ENCODE measurements around the gene PRKAG2. TPM values are rescaled to one million over a fixed set of nuclear protein-coding genes. Genes with fewer than 3 reads are reported as not detected.
A peak's percentile ranks its signal among the peaks of the same experiment; 100 is the strongest.

The PRKAG2 gene
- total RNA-seq: 100 to 1,000 TPM; 167 to 298 (median 211) TPM
- polyA plus RNA-seq: 162 TPM
- long read RNA-seq, donor 1, transcript PRKAG2-203 (12 exons, 2,318 nt): minor isoform, 61 of 494 reads
- long read RNA-seq, donor 1, transcript PRKAG2-215 (14 exons, 2,699 nt): major isoform, 196 of 494 reads
- long read RNA-seq, donor 1, partial matches to known transcripts: 68 of 494 reads
- long read RNA-seq, donor 1, other reads (novel, unspliced or antisense): 164 of 494 reads
- long read RNA-seq, donor 2, transcript PRKAG2-215 (14 exons, 2,699 nt): major isoform, 21 of 85 reads
- long read RNA-seq, donor 2, transcript PRKAG2-203 (12 exons, 2,318 nt): minor isoform, 18 of 85 reads
- long read RNA-seq, donor 2, partial matches to known transcripts: 19 of 85 reads
- long read RNA-seq, donor 2, other reads (novel, unspliced or antisense): 25 of 85 reads
- long read RNA-seq, donor 3, transcript PRKAG2-203 (12 exons, 2,318 nt): minor isoform, 106 of 773 reads
- long read RNA-seq, donor 3, transcript PRKAG2-215 (14 exons, 2,699 nt): major isoform, 209 of 773 reads
- long read RNA-seq, donor 3, transcript PRKAG2-208 (3 exons, 570 nt): minor isoform, 5 of 773 reads
- long read RNA-seq, donor 3, partial matches to known transcripts: 267 of 773 reads
- long read RNA-seq, donor 3, other reads (novel, unspliced or antisense): 183 of 773 reads
- long read RNA-seq, donor 4, transcript PRKAG2-215 (14 exons, 2,699 nt): major isoform, 25 of 88 reads
- long read RNA-seq, donor 4, transcript PRKAG2-203 (12 exons, 2,318 nt): minor isoform, 20 of 88 reads
- long read RNA-seq, donor 4, partial matches to known transcripts: 10 of 88 reads
- long read RNA-seq, donor 4, other reads (novel, unspliced or antisense): 32 of 88 reads

DNA sequence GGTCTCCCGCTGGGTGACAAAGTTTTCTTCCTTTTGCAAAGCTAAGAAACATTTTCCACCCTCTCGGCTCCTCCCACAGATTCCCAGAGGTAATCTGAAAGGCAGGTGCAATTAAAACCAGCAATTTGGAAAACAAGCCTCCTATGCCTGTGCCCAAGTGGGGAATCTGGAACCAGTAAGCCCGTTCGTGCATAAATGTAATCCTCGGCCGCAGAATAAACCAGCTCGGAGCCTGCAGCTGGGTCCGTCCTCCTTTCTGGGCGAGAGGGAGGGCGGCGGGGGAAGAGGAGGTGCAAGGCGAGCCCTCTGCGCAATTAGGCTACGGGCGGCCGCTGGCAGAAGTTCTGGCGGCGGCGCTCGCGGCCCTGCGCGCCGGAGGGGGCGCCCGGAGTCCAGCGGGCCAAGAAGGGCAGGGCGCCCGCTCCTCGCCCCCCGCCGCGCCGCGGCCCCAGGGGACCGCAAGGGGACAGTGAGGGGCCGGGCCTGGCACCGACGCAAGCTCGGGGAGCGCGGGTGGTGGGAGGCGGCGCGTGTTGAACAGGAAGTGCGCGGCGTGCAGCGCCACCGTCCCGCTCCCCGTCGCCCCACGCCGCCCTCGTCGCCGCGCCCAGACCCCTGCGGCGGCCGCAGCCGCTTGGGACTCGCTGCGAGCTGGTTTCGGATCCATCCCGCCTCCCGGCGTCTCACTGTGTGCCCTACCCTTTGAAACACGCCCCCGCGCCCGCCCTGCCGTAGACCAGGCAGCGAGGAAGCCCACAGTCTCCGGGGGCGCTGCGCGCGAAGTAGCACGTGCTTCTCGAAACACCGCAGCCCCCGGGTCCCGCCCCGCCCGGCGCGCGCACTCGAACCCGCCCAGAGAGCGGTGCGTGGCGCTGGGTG is at the start of gene PRKAG2:
Gene PRKAG2 (minus strand): TSS at position 217 of the 879 bp plus-strand sequence. CDS start 495 bp downstream, outside the sequence.
- peak; percentile 46 to 65 for ATAC-seq
- no peaks in the 10 kb centered on the region for H3K27me3 ChIP-seq (ENCODE audit: control insufficient read depth, insufficient read depth)
- peak within 1 kb of the TSS; percentile 78 for H3K27ac ChIP-seq (ENCODE audit: low read length)
- under 1% methylated on average over 93 of the region's 95 CpGs for WGBS
- peak; percentile 72 to 90 (median 90) for DNase-seq
- intact Hi-C loops (cut with DNase I): loop anchor here in 2 of 4 donors (10.0 kb wide), 2 partner anchors 82 to 92 kb away; no protein-coding TSS in a partner anchor
- H3K4me3 ChIP-seq (ENCODE audit: low read length): peak within 1 kb of the TSS; percentile 84
- H3K4me1 ChIP-seq (ENCODE audit: control insufficient read depth, insufficient read depth, low read length): peaks cover 2% of the 10 kb centered on the region
- H3K9me3 ChIP-seq (ENCODE audit: control insufficient read depth, low read length): no peaks in the 10 kb centered on the region

DNA sequence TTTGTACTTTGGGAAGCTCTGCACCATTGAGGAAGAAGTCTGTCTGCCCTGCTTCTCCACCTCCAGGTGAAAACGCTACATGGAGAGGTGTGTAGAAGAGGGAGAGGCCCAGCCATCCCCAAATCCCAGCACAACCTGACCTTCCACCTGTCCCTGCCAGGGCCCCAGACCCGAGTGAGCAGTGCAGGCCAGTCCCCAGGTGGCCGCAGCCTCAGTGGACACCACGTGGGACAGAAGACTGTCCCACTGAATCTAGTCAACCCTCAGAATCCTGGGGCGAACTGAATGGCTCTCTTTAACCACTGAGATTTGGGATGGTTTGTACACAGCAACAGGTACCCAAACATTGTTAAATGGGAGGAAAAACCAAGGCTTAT is 49.4 kb upstream of the PRKAG2 start:
- DNase-seq: no peak
- H3K27me3 ChIP-seq (ENCODE audit: control insufficient read depth, insufficient read depth): no peaks in the 10 kb centered on the region
- no peak overlapping the region for H3K4me3 ChIP-seq (ENCODE audit: low read length)
- no peaks in the 10 kb centered on the region for H3K9me3 ChIP-seq (ENCODE audit: control insufficient read depth, low read length)
- H3K27ac ChIP-seq (ENCODE audit: low read length): no peak overlapping the region
- no peak for ATAC-seq
- intact Hi-C loops (cut with DNase I): no loop called here
- 83% methylated on average over 5 of the region's 5 CpGs for WGBS
- H3K4me1 ChIP-seq (ENCODE audit: control insufficient read depth, insufficient read depth, low read length): no peaks in the 10 kb centered on the region

- DNase-seq (peak; percentile 70 to 86 (median 86)), ATAC-seq (peak; percentile 73 to 82)
- Histone ChIP-seq H3K4me3 (ENCODE audit: low read length) (no peak overlapping the region), H3K9me3 (ENCODE audit: control insufficient read depth, low read length) (no peaks in the 10 kb centered on the region), H3K4me1 (ENCODE audit: control insufficient read depth, insufficient read depth, low read length) (no peaks in the 10 kb centered on the region), H3K27ac (ENCODE audit: low read length) (no peak overlapping the region), H3K27me3 (ENCODE audit: control insufficient read depth, insufficient read depth) (no peaks in the 10 kb centered on the region)
- 53% methylated on average over 22 of the region's 22 CpGs for WGBS
- intact Hi-C loops (cut with DNase I): no loop called here
Measured at GRCh38 chr7:151925446-151926335, 48.8 kb upstream of the PRKAG2 start.

DNA sequence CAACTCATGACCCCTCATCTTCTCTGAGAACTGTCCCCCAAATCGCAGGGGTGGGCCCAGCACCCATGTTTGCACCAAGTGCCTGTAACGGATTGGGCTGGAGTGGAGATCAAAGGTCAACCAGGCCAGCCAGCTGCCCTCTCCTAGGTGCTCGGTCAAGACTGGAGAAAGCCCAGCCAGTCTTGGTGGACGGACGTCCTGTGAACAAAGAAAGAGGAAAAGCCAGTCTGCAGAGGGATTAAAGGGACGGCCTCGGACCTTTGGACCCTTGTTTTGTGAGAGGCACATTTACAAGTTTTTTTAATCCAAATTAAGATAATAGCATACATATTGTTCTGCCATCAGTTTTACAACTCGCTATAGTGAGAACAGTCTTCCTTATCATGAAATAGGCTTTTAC is 47.6 kb upstream of the PRKAG2 start:
- H3K4me3 ChIP-seq (ENCODE audit: low read length): no peak overlapping the region
- H3K9me3 ChIP-seq (ENCODE audit: control insufficient read depth, low read length): no peaks in the 10 kb centered on the region
- no peak overlapping the region for H3K27ac ChIP-seq (ENCODE audit: low read length)
- DNase-seq: no peak
- WGBS: 86% methylated on average over 8 of the region's 8 CpGs
- no peaks in the 10 kb centered on the region for H3K27me3 ChIP-seq (ENCODE audit: control insufficient read depth, insufficient read depth)
- ATAC-seq: no peak
- no peaks in the 10 kb centered on the region for H3K4me1 ChIP-seq (ENCODE audit: control insufficient read depth, insufficient read depth, low read length)
- intact Hi-C loops (cut with DNase I): loop anchor here in 1 of 4 donors (5.0 kb wide), 1 partner anchor 142 kb away; no protein-coding TSS in a partner anchor

DNA sequence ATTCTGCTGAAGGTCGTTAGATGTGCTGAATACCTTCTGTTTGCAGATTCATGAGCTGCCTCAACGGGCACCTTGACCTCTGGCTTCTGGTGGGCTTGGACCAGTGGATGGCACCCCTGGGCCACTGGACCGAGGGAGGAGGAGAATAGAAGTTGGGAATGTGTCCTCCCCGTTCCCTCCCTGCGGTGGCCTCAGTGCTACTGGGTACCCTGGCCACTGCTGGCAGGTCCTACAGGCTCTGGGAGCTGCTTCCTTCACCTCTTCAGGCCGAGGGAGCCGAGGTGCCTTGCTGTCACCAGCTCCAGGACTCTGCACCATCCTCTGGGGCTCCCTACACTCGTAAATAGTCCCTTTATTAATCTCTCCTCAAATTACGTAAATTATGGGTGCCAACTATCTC is 47.1 kb upstream of the PRKAG2 start:
- Histone ChIP-seq H3K27me3 (ENCODE audit: control insufficient read depth, insufficient read depth) (no peaks in the 10 kb centered on the region), H3K27ac (ENCODE audit: low read length) (no peak overlapping the region), H3K4me3 (ENCODE audit: low read length) (no peak overlapping the region), H3K9me3 (ENCODE audit: control insufficient read depth, low read length) (no peaks in the 10 kb centered on the region), H3K4me1 (ENCODE audit: control insufficient read depth, insufficient read depth, low read length) (no peaks in the 10 kb centered on the region)
- DNase-seq: no peak
- intact Hi-C loops (cut with DNase I): loop anchor here in 1 of 4 donors (5.0 kb wide), 1 partner anchor 142 kb away; no protein-coding TSS in a partner anchor
- no peak for ATAC-seq
- 89% methylated on average over 9 of the region's 9 CpGs for WGBS

DNA sequence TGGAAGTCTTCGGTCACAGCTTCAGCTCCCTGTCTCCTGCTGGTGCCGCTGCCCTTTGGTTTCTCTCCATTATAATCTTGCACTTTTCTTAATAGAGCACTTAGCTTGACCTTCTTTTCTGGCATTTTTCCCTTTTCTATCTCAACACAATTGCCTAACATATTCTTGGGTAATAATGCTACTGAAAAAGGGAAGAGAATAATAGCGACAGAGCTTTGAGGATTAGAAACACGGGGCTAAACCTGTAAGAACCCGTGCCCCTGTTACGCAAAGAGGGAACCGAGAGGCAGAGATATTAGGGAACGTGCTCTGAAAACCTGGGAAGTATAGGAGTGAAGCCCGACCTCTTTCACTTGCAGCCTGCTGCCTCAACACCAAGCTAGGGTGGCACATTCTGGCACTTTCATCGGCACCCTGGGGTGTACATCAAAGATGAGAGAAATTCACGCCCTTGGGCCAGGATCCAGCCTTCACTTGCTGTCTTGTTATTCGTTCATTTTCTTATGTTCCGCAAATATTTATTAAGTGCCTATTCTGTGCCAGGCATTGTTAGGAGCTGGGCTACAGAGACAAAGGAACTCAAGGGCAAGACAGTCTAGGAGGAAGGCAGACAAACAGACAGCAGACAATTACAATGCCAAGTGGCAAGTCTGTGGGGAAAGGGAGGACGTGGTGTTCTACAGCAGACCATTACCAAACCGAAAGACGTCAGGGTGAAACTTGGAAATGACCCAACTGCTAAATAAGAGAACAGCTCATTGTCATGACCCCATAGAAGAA is 46.4 kb upstream of the PRKAG2 start:
- Histone ChIP-seq H3K27ac (ENCODE audit: low read length) (peak overlapping the region; percentile 9), H3K4me1 (ENCODE audit: control insufficient read depth, insufficient read depth, low read length) (no peaks in the 10 kb centered on the region), H3K9me3 (ENCODE audit: control insufficient read depth, low read length) (no peaks in the 10 kb centered on the region), H3K27me3 (ENCODE audit: control insufficient read depth, insufficient read depth) (no peaks in the 10 kb centered on the region), H3K4me3 (ENCODE audit: low read length) (no peak overlapping the region)
- WGBS: 63% methylated on average over 16 of the region's 16 CpGs
- intact Hi-C loops (cut with DNase I): loop anchor here in 1 of 4 donors (5.0 kb wide), 1 partner anchor 141 kb away; no protein-coding TSS in a partner anchor
- ATAC-seq (peak; percentile 69 to 74), DNase-seq (peak in 1 of 3 donors; percentile 61)

DNA sequence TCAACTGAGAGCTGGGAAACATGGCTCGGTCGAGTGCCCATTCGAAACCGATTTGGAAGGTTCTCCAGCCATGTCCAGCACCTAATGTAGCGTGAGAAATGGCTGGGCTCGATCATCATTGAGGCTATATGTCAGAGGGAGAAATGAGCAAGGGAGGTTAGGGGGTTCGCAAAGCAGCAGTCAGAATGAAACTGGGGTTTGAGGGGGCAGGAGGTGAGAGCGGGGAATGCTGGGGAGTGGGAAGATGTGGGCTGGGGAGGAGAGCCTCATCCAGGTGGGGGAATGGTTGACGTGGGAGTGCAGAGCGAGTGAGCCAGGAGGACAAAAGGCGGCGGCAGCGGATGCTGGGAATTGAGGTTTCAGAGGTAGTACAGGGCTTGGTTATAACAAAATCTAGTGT is 44.5 kb upstream of the PRKAG2 start:
- intact Hi-C loops (cut with DNase I): loop anchor here in 1 of 4 donors (5.0 kb wide), 1 partner anchor 139 kb away; no protein-coding TSS in a partner anchor
- no peaks in the 10 kb centered on the region for H3K27me3 ChIP-seq (ENCODE audit: control insufficient read depth, insufficient read depth)
- ATAC-seq (no peak), DNase-seq (no peak)
- H3K4me3 ChIP-seq (ENCODE audit: low read length): no peak overlapping the region
- 94% methylated on average over 13 of the region's 13 CpGs for WGBS
- no peak overlapping the region for H3K27ac ChIP-seq (ENCODE audit: low read length)
- H3K4me1 ChIP-seq (ENCODE audit: control insufficient read depth, insufficient read depth, low read length): no peaks in the 10 kb centered on the region
- no peaks in the 10 kb centered on the region for H3K9me3 ChIP-seq (ENCODE audit: control insufficient read depth, low read length)

- Histone ChIP-seq H3K27ac (ENCODE audit: low read length) (no peak overlapping the region), H3K4me3 (ENCODE audit: low read length) (no peak overlapping the region), H3K9me3 (ENCODE audit: control insufficient read depth, low read length) (no peaks in the 10 kb centered on the region), H3K27me3 (ENCODE audit: control insufficient read depth, insufficient read depth) (no peaks in the 10 kb centered on the region), H3K4me1 (ENCODE audit: control insufficient read depth, insufficient read depth, low read length) (no peaks in the 10 kb centered on the region)
- intact Hi-C loops (cut with DNase I): loop anchor here in 1 of 4 donors (5.0 kb wide), 1 partner anchor 138 kb away; no protein-coding TSS in a partner anchor
- whole genome bisulfite sequencing: 92% methylated on average over 1 of the region's 1 CpG
- ATAC-seq (no peak), DNase-seq (no peak)
Measured at GRCh38 chr7:151920488-151920887, 43.6 kb upstream of the PRKAG2 start.

GRCh38 chr7:151919595-151919994 is 42.7 kb upstream of the PRKAG2 start:
- Histone ChIP-seq H3K4me3 (ENCODE audit: low read length) (no peak overlapping the region), H3K27ac (ENCODE audit: low read length) (no peak overlapping the region), H3K27me3 (ENCODE audit: control insufficient read depth, insufficient read depth) (no peaks in the 10 kb centered on the region), H3K4me1 (ENCODE audit: control insufficient read depth, insufficient read depth, low read length) (no peaks in the 10 kb centered on the region), H3K9me3 (ENCODE audit: control insufficient read depth, low read length) (no peaks in the 10 kb centered on the region)
- DNase-seq: no peak
- intact Hi-C loops (cut with DNase I): no loop called here
- 86% methylated on average over 8 of the region's 8 CpGs for WGBS
- ATAC-seq: no peak

All from right cardiac atrium (tissue), 5 donors.